ENCODE results near the gene WFS1.

WFS1 gene, protein sequence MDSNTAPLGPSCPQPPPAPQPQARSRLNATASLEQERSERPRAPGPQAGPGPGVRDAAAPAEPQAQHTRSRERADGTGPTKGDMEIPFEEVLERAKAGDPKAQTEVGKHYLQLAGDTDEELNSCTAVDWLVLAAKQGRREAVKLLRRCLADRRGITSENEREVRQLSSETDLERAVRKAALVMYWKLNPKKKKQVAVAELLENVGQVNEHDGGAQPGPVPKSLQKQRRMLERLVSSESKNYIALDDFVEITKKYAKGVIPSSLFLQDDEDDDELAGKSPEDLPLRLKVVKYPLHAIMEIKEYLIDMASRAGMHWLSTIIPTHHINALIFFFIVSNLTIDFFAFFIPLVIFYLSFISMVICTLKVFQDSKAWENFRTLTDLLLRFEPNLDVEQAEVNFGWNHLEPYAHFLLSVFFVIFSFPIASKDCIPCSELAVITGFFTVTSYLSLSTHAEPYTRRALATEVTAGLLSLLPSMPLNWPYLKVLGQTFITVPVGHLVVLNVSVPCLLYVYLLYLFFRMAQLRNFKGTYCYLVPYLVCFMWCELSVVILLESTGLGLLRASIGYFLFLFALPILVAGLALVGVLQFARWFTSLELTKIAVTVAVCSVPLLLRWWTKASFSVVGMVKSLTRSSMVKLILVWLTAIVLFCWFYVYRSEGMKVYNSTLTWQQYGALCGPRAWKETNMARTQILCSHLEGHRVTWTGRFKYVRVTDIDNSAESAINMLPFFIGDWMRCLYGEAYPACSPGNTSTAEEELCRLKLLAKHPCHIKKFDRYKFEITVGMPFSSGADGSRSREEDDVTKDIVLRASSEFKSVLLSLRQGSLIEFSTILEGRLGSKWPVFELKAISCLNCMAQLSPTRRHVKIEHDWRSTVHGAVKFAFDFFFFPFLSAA
- total RNA-seq = 3.1 to 4.0 (median 3.8) reads per million in 3 donors

DNA sequence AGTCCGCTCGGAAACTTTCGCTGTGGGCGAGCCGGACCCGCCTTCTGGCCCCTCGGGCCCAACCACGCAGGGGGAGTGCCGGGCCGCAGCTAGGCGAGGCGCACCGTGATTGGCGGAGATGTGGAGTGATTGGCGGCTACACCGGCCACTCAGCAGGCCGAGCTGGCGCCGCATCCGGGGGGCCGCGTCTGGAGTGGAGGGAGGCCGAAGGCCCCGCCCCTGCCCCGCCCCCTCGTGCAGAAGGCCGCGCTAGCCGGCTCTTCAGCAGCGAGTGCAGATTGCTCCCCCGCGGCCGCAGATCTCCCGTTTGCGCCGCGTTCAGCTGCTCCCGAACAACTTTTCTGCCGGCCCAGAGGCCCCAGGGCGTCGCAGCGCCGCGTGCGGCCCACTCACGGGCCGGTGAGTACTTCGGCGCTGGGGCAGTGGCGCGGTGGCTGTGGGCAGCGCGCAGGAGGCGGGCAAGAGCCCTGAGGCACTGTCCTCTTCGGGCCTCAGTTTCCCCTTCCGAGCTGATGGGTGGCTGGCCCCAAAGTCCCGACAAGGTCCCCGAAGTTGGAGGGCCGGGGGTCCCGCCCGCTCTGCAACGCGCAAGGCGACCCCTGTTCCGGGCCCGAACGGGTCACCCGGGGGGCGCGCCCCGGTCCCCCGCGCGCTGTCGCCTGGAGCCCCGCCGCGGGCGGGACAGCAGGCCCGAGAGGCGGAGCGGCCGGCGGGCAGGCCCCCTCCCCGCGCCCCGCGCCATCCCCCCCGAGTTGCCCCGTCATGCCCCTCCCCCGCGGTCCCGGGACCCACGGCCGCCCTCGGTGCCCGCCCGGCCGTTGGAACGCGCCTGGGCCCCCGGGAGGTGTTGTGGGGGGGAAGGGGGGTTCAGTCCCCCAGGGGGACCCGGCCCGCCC is at the start of gene WFS1:
Gene WFS1 (plus strand): TSS at position 235 of the 896 bp plus-strand sequence. CDS start 7,606 bp downstream, outside the sequence.
- Histone ChIP-seq H3K27ac (ENCODE audit: insufficient read depth, low read length, poor library complexity, severe bottlenecking) (peak within 1 kb of the TSS; percentile 52), H3K9me3 (ENCODE audit: control insufficient read depth, low read length) (no peaks in the 10 kb centered on the region), H3K27me3 (replicated peaks; ENCODE audit: control insufficient read depth, insufficient read depth, low read length, poor library complexity, severe bottlenecking) (no peaks in the 10 kb centered on the region), H3K36me3 (ENCODE audit: control insufficient read depth, insufficient read depth, low read length) (no peaks in the 10 kb centered on the region), H3K4me1 (ENCODE audit: control insufficient read depth, insufficient read depth, low read length, poor library complexity, severe bottlenecking) (peaks cover 4% of the 10 kb centered on the region), H3K4me3 (ENCODE audit: insufficient read depth, low read depth, low read length, poor library complexity, severe bottlenecking) (peak within 1 kb of the TSS; percentile 76)
- DNase-seq = peak; percentile 91 to 94 (median 93)

DNA sequence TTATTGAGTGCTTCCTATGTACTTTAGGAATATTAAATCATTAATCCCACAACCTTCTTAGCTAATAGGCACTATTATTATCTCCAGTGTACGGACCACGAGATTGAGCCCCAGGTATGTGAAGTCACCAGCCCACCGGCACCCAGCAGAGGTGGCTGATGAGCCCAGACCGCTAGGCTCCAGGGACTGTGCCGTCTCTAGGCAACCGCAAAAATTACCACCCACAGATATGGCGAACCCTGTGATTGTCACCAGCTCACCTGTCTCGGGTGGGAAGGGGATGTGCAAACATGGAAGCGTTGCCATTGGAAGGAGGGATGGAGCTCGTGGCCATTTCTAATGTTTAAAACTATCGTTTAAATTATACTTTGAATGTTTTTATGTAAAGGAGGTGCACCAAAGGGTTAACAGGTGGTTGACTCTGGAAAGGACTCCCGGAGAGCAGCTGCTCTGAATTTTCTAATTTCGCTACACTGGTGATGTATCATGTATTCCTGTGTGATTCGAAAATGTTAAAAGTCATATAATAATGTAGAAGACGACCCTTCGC is 48.3 kb upstream of the WFS1 start:
- Histone ChIP-seq H3K4me1 (ENCODE audit: control insufficient read depth, insufficient read depth, low read length, poor library complexity, severe bottlenecking) (peaks cover 4% of the 10 kb centered on the region), H3K36me3 (ENCODE audit: control insufficient read depth, insufficient read depth, low read length) (no peaks in the 10 kb centered on the region), H3K27me3 (replicated peaks; ENCODE audit: control insufficient read depth, insufficient read depth, low read length, poor library complexity, severe bottlenecking) (peaks cover 9% of the 10 kb centered on the region), H3K4me3 (ENCODE audit: insufficient read depth, low read depth, low read length, poor library complexity, severe bottlenecking) (no peak overlapping the region), H3K9me3 (ENCODE audit: control insufficient read depth, low read length) (peaks cover 4% of the 10 kb centered on the region), H3K27ac (ENCODE audit: insufficient read depth, low read length, poor library complexity, severe bottlenecking) (no peak overlapping the region)
- DNase-seq = no peak

DNA sequence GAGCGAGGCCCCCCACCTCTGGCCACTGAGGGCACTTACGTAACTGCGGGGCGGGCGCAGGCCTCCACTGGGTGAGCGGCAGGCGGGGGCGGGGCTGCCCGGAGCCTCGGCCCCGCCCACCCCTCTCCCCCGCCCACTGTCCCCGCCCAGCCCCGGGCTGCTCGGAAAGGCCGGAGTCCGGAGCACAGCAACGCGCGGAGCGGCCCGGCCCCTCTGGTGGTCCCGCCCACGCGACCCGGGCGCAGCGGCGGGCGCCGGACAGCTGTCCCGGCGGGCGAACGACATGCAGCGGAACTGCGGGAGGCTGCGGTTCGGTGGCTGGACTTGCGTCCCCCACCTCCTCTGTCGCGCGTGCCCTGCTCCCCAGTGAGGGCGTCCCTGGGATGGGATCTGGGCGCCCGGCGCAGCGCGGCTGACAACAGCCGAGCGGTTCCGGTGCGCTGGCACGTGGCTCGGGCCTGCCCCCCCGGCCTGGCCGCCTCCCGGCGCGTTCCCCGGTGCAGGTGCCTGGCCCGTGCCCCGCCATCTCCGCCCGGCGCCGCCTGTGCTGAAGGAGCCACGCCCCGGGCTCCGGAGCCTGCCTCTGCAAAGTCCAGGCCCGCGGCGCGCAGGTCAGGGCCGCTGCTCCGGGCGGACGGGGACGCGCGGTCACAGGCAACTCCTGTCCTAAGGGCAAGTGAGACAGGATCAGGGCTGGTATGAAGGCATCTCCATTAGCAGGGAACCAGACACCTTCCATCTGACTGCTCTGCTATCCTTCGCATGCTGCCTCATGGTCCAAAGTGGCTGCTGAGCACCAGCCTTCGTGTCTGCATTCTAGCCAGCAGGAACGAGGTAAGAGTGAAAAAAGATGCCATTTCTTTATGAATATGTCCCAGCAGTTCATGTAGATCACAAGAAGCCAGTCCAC is 47.5 kb upstream of the WFS1 start:
- H3K27me3 ChIP-seq (replicated peaks; ENCODE audit: control insufficient read depth, insufficient read depth, low read length, poor library complexity, severe bottlenecking) = peaks cover 9% of the 10 kb centered on the region
- DNase-seq = peak in 1 of 3 donors; percentile 19

DNA sequence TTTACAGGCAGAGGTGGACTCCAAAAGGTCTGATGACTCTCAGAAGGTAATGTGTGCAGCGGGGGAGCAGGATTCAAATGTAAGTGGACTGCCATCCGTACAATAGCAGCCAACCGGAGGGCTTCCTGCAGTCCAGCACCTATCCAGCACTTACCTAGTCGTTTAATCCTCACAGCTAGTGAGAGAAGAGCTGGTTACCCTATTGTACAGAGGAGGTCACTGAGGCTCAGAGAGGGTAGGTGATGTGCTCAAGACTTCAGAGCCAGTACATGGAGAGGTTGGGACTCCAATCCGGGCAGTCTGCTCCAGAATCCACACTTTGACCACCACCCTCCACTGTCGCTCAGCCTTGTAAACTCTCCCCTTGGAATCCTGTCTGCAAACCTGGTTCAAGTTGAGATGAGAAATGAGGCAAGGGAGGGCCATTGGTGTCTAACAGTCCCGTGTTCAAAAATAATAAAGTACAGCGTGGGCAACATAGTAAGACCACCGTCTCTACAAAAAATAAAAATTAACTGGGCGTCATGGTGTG is 46.8 kb upstream of the WFS1 start:
- Histone ChIP-seq H3K36me3 (ENCODE audit: control insufficient read depth, insufficient read depth, low read length) (no peaks in the 10 kb centered on the region), H3K4me3 (ENCODE audit: insufficient read depth, low read depth, low read length, poor library complexity, severe bottlenecking) (no peak overlapping the region), H3K27ac (ENCODE audit: insufficient read depth, low read length, poor library complexity, severe bottlenecking) (no peak overlapping the region), H3K27me3 (replicated peaks; ENCODE audit: control insufficient read depth, insufficient read depth, low read length, poor library complexity, severe bottlenecking) (peaks cover 9% of the 10 kb centered on the region), H3K4me1 (ENCODE audit: control insufficient read depth, insufficient read depth, low read length, poor library complexity, severe bottlenecking) (peaks cover 4% of the 10 kb centered on the region), H3K9me3 (ENCODE audit: control insufficient read depth, low read length) (peaks cover 4% of the 10 kb centered on the region)
- DNase-seq = no peak

More for the DNA sequence above, 47.5 kb upstream of the WFS1 start:
- peaks cover 4% of the 10 kb centered on the region for H3K9me3 ChIP-seq (ENCODE audit: control insufficient read depth, low read length)
- no peaks in the 10 kb centered on the region for H3K36me3 ChIP-seq (ENCODE audit: control insufficient read depth, insufficient read depth, low read length)
- no peak overlapping the region for H3K4me3 ChIP-seq (ENCODE audit: insufficient read depth, low read depth, low read length, poor library complexity, severe bottlenecking)
- peaks cover 4% of the 10 kb centered on the region for H3K4me1 ChIP-seq (ENCODE audit: control insufficient read depth, insufficient read depth, low read length, poor library complexity, severe bottlenecking)
- H3K27ac ChIP-seq (ENCODE audit: insufficient read depth, low read length, poor library complexity, severe bottlenecking) = no peak overlapping the region

DNA sequence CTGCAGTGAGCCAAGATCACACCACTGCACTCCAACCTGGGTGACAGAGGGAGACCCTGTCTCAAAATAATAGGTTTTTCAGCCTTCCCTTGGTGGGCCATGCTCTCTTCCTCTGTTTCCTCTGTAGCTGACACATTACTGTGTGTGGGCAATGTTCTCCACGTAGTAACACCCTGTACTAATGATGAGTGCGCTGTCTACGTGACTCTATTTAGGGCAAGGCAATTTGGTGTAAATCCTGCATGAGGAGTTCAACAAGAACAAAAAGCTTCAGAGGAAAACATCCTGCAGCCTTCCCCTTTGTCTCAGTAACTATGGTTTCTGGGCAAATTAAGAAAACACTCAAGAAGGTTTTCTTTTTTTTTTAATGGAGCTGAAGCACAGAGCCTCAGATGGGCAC is 44.9 kb upstream of the WFS1 start:
- peaks cover 4% of the 10 kb centered on the region for H3K9me3 ChIP-seq (ENCODE audit: control insufficient read depth, low read length)
- H3K4me1 ChIP-seq (ENCODE audit: control insufficient read depth, insufficient read depth, low read length, poor library complexity, severe bottlenecking) = peaks cover 4% of the 10 kb centered on the region
- peaks cover 9% of the 10 kb centered on the region for H3K27me3 ChIP-seq (replicated peaks; ENCODE audit: control insufficient read depth, insufficient read depth, low read length, poor library complexity, severe bottlenecking)
- no peaks in the 10 kb centered on the region for H3K36me3 ChIP-seq (ENCODE audit: control insufficient read depth, insufficient read depth, low read length)
- no peak for DNase-seq
- no peak overlapping the region for H3K4me3 ChIP-seq (ENCODE audit: insufficient read depth, low read depth, low read length, poor library complexity, severe bottlenecking)
- H3K27ac ChIP-seq (ENCODE audit: insufficient read depth, low read length, poor library complexity, severe bottlenecking) = no peak overlapping the region

DNA sequence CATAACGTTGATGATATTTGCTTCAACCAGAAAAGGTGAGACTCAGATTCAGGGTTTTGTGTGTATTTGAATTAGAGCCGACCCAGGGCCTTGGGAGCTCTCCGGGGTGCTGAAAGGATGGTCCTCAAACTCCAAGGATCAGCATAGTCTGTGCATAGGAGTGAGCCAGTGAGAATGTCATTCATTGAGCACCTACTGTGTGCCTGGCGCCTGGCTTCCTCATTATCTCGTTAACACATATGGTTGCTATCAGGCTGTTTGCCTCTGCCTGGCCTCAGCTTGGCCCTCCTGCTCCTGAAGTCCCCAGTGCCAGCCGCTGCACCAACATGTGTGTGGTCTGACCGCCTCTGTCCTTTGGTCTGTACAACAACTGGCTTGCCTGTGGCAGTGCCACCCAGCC is 44.2 kb upstream of the WFS1 start:
- H3K4me3 ChIP-seq (ENCODE audit: insufficient read depth, low read depth, low read length, poor library complexity, severe bottlenecking) = no peak overlapping the region
- H3K27ac ChIP-seq (ENCODE audit: insufficient read depth, low read length, poor library complexity, severe bottlenecking) = no peak overlapping the region
- peaks cover 4% of the 10 kb centered on the region for H3K9me3 ChIP-seq (ENCODE audit: control insufficient read depth, low read length)
- DNase-seq = no peak
- H3K4me1 ChIP-seq (ENCODE audit: control insufficient read depth, insufficient read depth, low read length, poor library complexity, severe bottlenecking) = peaks cover 4% of the 10 kb centered on the region
- no peaks in the 10 kb centered on the region for H3K36me3 ChIP-seq (ENCODE audit: control insufficient read depth, insufficient read depth, low read length)
- peaks cover 9% of the 10 kb centered on the region for H3K27me3 ChIP-seq (replicated peaks; ENCODE audit: control insufficient read depth, insufficient read depth, low read length, poor library complexity, severe bottlenecking)

DNA sequence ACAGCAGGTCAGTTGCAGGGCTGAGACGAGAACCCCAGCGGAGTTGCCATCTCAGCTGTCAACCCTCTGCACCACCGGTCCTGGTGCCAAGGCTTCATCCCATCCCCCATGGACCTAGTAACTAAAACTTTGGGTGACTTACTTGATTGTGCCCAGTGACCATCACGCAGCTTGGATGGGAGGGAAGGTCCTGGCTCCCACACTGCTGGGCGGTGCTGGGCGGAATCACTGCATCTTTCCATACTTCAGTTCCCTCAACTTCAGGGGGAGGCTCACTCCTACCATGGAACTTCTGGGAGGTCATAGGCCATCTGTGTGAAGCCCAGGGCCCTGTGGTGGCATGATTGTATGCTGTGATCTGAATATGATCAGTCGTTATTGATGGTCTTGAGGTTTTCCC is 43.1 kb upstream of the WFS1 start:
- DNase-seq = no peak
- no peak overlapping the region for H3K4me3 ChIP-seq (ENCODE audit: insufficient read depth, low read depth, low read length, poor library complexity, severe bottlenecking)
- peaks cover 4% of the 10 kb centered on the region for H3K9me3 ChIP-seq (ENCODE audit: control insufficient read depth, low read length)
- peaks cover 2% of the 10 kb centered on the region for H3K27me3 ChIP-seq (replicated peaks; ENCODE audit: control insufficient read depth, insufficient read depth, low read length, poor library complexity, severe bottlenecking)
- no peaks in the 10 kb centered on the region for H3K36me3 ChIP-seq (ENCODE audit: control insufficient read depth, insufficient read depth, low read length)
- H3K4me1 ChIP-seq (ENCODE audit: control insufficient read depth, insufficient read depth, low read length, poor library complexity, severe bottlenecking) = peaks cover 3% of the 10 kb centered on the region
- no peak overlapping the region for H3K27ac ChIP-seq (ENCODE audit: insufficient read depth, low read length, poor library complexity, severe bottlenecking)

DNA sequence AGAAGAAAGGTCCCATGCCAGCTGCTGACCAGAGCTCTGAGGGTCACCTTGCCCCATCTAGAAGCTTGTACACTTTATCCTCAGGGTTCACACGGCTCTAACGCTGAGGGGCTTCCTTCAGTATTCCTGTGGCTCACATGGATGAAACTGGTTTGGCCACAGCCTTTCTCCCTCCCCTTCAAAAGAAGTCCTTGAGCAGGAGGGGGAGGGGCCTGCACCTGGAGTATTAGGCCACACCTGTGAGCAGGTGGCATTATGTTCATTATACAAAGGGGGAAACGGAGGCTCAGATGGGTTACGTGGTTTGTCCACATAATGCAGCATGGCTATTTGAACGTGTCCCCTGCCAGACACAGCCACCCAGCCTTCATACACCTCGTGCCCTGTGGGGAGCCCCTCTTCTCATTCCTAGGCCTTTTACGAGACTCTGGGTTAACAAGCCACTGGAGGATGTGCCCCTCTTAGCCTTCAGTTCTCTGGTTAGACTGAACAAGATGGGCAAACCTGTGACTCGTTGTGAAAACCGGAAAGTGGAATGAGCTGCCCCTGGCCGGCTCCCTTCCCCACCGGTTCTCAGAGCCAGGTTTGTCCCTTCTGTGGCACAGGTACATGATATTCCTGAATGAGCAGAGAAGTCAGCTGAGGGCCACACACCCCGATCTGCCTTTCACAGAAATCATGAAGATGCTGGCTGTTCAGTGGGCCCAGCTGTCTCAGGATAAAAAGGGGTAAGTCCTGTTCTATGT is 42.1 kb upstream of the WFS1 start:
- no peaks in the 10 kb centered on the region for H3K27me3 ChIP-seq (replicated peaks; ENCODE audit: control insufficient read depth, insufficient read depth, low read length, poor library complexity, severe bottlenecking)
- peaks cover under 1% of the 10 kb centered on the region for H3K9me3 ChIP-seq (ENCODE audit: control insufficient read depth, low read length)
- no peaks in the 10 kb centered on the region for H3K36me3 ChIP-seq (ENCODE audit: control insufficient read depth, insufficient read depth, low read length)
- no peak for DNase-seq
- H3K27ac ChIP-seq (ENCODE audit: insufficient read depth, low read length, poor library complexity, severe bottlenecking) = no peak overlapping the region
- H3K4me1 ChIP-seq (ENCODE audit: control insufficient read depth, insufficient read depth, low read length, poor library complexity, severe bottlenecking) = no peaks in the 10 kb centered on the region
- H3K4me3 ChIP-seq (ENCODE audit: insufficient read depth, low read depth, low read length, poor library complexity, severe bottlenecking) = no peak overlapping the region
